Measurements from ENCODE around the gene PGGT1B.

DNA sequence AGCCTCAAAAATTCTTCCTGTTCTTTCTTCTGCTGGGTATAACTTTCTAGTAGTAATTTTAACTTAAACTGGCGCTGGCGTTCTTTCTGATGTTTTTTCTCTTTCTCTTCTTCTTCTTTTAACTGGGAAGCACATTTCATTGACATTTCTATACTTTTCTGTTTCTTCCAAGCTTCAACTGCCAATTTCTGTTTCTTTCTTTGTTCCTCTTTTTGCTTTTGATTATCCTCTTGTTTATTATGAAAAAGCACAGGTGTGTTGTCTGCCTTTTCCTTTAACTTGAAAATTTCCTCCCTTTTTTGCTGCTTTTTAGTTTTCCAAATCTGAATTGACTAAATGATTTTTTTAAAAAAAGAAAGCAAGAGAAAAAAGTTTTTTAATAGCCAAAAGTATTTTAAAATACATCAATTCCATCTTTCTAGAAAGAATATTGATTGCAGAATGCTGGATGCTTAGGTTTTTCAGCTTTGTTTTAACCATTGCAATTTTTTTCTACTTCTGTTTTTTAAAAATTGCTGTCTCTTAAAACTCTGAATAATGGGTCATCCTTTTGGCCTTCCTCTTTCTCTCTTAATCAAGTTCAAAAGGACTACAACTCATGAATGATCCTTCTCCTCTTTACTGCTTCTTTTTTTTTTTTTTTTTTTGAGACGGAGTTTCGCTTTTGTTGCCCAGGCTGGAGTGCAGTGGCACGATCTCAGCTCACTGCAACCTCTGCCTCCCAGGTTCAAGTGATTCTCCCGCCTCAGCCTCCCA lies 8.8 kb upstream of the PGGT1B start:
- TF ChIP-seq, protein P1, sequence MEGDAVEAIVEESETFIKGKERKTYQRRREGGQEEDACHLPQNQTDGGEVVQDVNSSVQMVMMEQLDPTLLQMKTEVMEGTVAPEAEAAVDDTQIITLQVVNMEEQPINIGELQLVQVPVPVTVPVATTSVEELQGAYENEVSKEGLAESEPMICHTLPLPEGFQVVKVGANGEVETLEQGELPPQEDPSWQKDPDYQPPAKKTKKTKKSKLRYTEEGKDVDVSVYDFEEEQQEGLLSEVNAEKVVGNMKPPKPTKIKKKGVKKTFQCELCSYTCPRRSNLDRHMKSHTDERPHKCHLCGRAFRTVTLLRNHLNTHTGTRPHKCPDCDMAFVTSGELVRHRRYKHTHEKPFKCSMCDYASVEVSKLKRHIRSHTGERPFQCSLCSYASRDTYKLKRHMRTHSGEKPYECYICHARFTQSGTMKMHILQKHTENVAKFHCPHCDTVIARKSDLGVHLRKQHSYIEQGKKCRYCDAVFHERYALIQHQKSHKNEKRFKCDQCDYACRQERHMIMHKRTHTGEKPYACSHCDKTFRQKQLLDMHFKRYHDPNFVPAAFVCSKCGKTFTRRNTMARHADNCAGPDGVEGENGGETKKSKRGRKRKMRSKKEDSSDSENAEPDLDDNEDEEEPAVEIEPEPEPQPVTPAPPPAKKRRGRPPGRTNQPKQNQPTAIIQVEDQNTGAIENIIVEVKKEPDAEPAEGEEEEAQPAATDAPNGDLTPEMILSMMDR (IDR thresholded peaks at IDR 0.05), result no peak
- TF ChIP-seq, protein P2, sequence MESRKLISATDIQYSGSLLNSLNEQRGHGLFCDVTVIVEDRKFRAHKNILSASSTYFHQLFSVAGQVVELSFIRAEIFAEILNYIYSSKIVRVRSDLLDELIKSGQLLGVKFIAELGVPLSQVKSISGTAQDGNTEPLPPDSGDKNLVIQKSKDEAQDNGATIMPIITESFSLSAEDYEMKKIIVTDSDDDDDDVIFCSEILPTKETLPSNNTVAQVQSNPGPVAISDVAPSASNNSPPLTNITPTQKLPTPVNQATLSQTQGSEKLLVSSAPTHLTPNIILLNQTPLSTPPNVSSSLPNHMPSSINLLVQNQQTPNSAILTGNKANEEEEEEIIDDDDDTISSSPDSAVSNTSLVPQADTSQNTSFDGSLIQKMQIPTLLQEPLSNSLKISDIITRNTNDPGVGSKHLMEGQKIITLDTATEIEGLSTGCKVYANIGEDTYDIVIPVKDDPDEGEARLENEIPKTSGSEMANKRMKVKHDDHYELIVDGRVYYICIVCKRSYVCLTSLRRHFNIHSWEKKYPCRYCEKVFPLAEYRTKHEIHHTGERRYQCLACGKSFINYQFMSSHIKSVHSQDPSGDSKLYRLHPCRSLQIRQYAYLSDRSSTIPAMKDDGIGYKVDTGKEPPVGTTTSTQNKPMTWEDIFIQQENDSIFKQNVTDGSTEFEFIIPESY (IDR thresholded peaks at IDR 0.05; ENCODE audit: borderline replicate concordance, low read depth), result no peak
- TF ChIP-seq EZH2phosphoT487 (IDR thresholded peaks at IDR 0.05; ENCODE audit: borderline replicate concordance, low read depth) (no peak), RAD21 (IDR thresholded peaks at IDR 0.05; ENCODE audit: low read length) (no peak), MXI1 (IDR thresholded peaks at IDR 0.05; ENCODE audit: low read depth, low read length) (no peak), CHD2 (IDR thresholded peaks at IDR 0.05; ENCODE audit: low read length, partially characterized antibody) (no peak), POLR2AphosphoS5 (IDR thresholded peaks at IDR 0.05; ENCODE audit: low read depth, low read length) (no peak), TAF1 (IDR thresholded peaks at IDR 0.05; ENCODE audit: borderline replicate concordance, low read depth, low read length) (no peak), RXRA (IDR thresholded peaks at IDR 0.05; ENCODE audit: borderline replicate concordance, low read depth) (no peak), TEAD4 (IDR thresholded peaks at IDR 0.05; ENCODE audit: borderline replicate concordance, insufficient read depth) (no peak), JUND (IDR thresholded peaks at IDR 0.05) (no peak)
- TF ChIP-seq, protein P3, sequence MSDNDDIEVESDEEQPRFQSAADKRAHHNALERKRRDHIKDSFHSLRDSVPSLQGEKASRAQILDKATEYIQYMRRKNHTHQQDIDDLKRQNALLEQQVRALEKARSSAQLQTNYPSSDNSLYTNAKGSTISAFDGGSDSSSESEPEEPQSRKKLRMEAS (IDR thresholded peaks at IDR 0.05; ENCODE audit: low read depth), result no peak
